Smooth muscle cell (in vitro differentiated cells): Measurements from ENCODE around the gene BATF3. TPM values are rescaled to one million over a fixed set of nuclear protein-coding genes. Genes with fewer than 3 reads are reported as not detected.

ENCODE experiments used
- DNase-seq: peaks from one replicate; lab custom pipeline; 2025; ENCODE audit not compliant: unreplicated experiment; lab: John Stamatoyannopoulos, UW
- H2AFZ ChIP-seq: fragments of 200-600 bp; sonication (generic); 2 replicates; pipeline ENCODE4 v1.6.0; 2016; ENCODE audit warnings: antibody characterized with exemption, low read depth, mild to moderate bottlenecking
- H3F3A ChIP-seq: fragments of 200-600 bp; sonication (generic); 2 replicates; pipeline ENCODE4 v1.6.0; 2017; ENCODE audit warnings: antibody characterized with exemption, low read depth
- H3K27ac ChIP-seq: fragments of 200-600 bp; sonication (generic); 2 replicates; pipeline ENCODE4 v1.5.1; 2016; ENCODE audit warnings: low read depth, mild to moderate bottlenecking
- H3K27me3 ChIP-seq: fragments of 200-600 bp; sonication (generic); 2 replicates; pipeline ENCODE4 v1.6.1; 2016; ENCODE audit warnings: low read depth, mild to moderate bottlenecking
- H3K36me3 ChIP-seq: fragments of 200-600 bp; sonication (generic); 2 replicates; pipeline ENCODE4 v1.5.1; 2016; ENCODE audit warnings: low read depth
- H3K4me1 ChIP-seq: fragments of 200-600 bp; sonication (generic); 2 replicates; pipeline ENCODE4 v1.5.1; 2016; ENCODE audit warnings: low read depth
- H3K4me2 ChIP-seq: fragments of 200-600 bp; sonication (generic); 2 replicates; pipeline ENCODE4 v1.6.0; 2016; ENCODE audit warnings: mild to moderate bottlenecking
- H3K4me3 ChIP-seq: fragments of 200-600 bp; sonication (generic); 2 replicates; pipeline ENCODE4 v1.5.1; 2016; ENCODE audit warnings: mild to moderate bottlenecking
- H3K79me2 ChIP-seq: fragments of 200-600 bp; sonication (generic); 2 replicates; pipeline ENCODE4 v1.6.0; 2016; ENCODE audit warnings: low read depth, mild to moderate bottlenecking
- H3K9ac ChIP-seq: fragments of 200-600 bp; sonication (generic); 2 replicates; pipeline ENCODE4 v1.6.0; 2016; ENCODE audit warnings: low read depth
- H3K9me3 ChIP-seq: fragments of 200-600 bp; sonication (generic); replicated peaks from 2 replicates; pipeline ENCODE4 v1.5.1; 2016; ENCODE audit warnings: low read depth
- H4K20me1 ChIP-seq: fragments of 200-600 bp; sonication (generic); 2 replicates; pipeline ENCODE4 v1.6.0; 2016; ENCODE audit warnings: low read depth
- CTCF ChIP-seq: fragments of 200-600 bp; sonication (generic); IDR thresholded peaks from 2 replicates; pipeline ENCODE4 v1.5.1; 2017; ENCODE audit warnings: borderline replicate concordance, mild to moderate bottlenecking, antibody characterized with exemption; ENCODE audit not compliant: insufficient read depth, poor library complexity, severe bottlenecking
- WGBS: methylation state at CpG from one replicate; pipeline ENCODE4 v1.1.7; 2016; ENCODE audit warnings: low lambda C conversion rate; 5-methylcytosine and 5-hydroxymethylcytosine counted together
- polyA plus RNA-seq: library from polyadenylated mRNA; unstranded; fragments of >200 nt; fragmentation: Nextera tagmentation; extraction: Ambion mirVana; gene quantifications from 2 replicates; pipeline ENCODE4 v1.2.1, GENCODE V29; 2016
- total RNA-seq: library from RNA; depleted of rRNA; stranded (reverse); fragments of >200 nt; gene quantifications from 2 replicates; pipeline ENCODE4 v1.2.3, GENCODE V29; 2014

The BATF3 gene
- total and polyA plus RNA-seq, 2 experiments from 2014 or later = 5.8 to 11.5 TPM

- Histone ChIP-seq H3F3A (no peaks in the 10 kb centered on the region), H3K4me1 (no peaks in the 10 kb centered on the region), H3K4me2 (no peak overlapping the region), H4K20me1 (no peaks in the 10 kb centered on the region), H3K4me3 (no peak overlapping the region), H3K27me3 (no peaks in the 10 kb centered on the region), H3K9me3 (no peaks in the 10 kb centered on the region), H2AFZ (no peak overlapping the region), H3K36me3 (no peaks in the 10 kb centered on the region), H3K79me2 (no peaks in the 10 kb centered on the region), H3K9ac (no peak overlapping the region), H3K27ac (no peak overlapping the region)
- DNase-seq = no peak
- WGBS = 86% methylated on average over 3 of the region's 3 CpGs
- TF ChIP-seq CTCF = no peak
Measured at GRCh38 chr1:212686069-212686468, 13.6 kb downstream of the BATF3 start.

- no peak for DNase-seq
- H3K79me2 ChIP-seq = no peaks in the 10 kb centered on the region
Measured at GRCh38 chr1:212685429-212685828, 14.2 kb downstream of the BATF3 start.

GRCh38 chr1:212684521-212685090 lies 15.0 kb downstream of the BATF3 start:
- no peak overlapping the region for H3K9ac ChIP-seq
- no peaks in the 10 kb centered on the region for H4K20me1 ChIP-seq
- no peak overlapping the region for H3K27ac ChIP-seq
- TF ChIP-seq CTCF = no peak
- no peak overlapping the region for H3K4me3 ChIP-seq
- H3K79me2 ChIP-seq = no peaks in the 10 kb centered on the region
- H3K9me3 ChIP-seq = no peaks in the 10 kb centered on the region
- no peaks in the 10 kb centered on the region for H3F3A ChIP-seq
- no peaks in the 10 kb centered on the region for H3K36me3 ChIP-seq
- WGBS = 96% methylated on average over 11 of the region's 11 CpGs
- DNase-seq = no peak
- H3K27me3 ChIP-seq = no peaks in the 10 kb centered on the region
- H3K4me1 ChIP-seq = no peaks in the 10 kb centered on the region
- no peak overlapping the region for H3K4me2 ChIP-seq
- H2AFZ ChIP-seq = no peak overlapping the region

More at GRCh38 chr1:212685429-212685828, 14.2 kb downstream of the BATF3 start:
- 74% methylated on average over 2 of the region's 2 CpGs for WGBS
- H2AFZ ChIP-seq = no peak overlapping the region
- no peak for TF ChIP-seq CTCF
- H3K36me3 ChIP-seq = no peaks in the 10 kb centered on the region
- H3K27me3 ChIP-seq = no peaks in the 10 kb centered on the region
- H3K4me3 ChIP-seq = no peak overlapping the region
- no peaks in the 10 kb centered on the region for H3K4me1 ChIP-seq
- no peak overlapping the region for H3K27ac ChIP-seq
- no peaks in the 10 kb centered on the region for H4K20me1 ChIP-seq
- no peaks in the 10 kb centered on the region for H3F3A ChIP-seq
- no peak overlapping the region for H3K4me2 ChIP-seq
- no peak overlapping the region for H3K9ac ChIP-seq
- no peaks in the 10 kb centered on the region for H3K9me3 ChIP-seq

- Histone ChIP-seq H2AFZ (no peak overlapping the region), H3K27me3 (no peaks in the 10 kb centered on the region), H3K4me2 (no peak overlapping the region), H3K27ac (no peak overlapping the region), H3K36me3 (no peaks in the 10 kb centered on the region), H3K9me3 (no peaks in the 10 kb centered on the region), H3K4me3 (no peak overlapping the region), H3K79me2 (no peaks in the 10 kb centered on the region), H3K4me1 (no peaks in the 10 kb centered on the region), H4K20me1 (no peaks in the 10 kb centered on the region), H3K9ac (no peak overlapping the region), H3F3A (no peaks in the 10 kb centered on the region)
- no peak for DNase-seq
- TF ChIP-seq CTCF = no peak
- WGBS = 94% methylated on average over 6 of the region's 6 CpGs
Measured at GRCh38 chr1:212684076-212684475, 15.6 kb downstream of the BATF3 start.
